ENCODE measurements around the gene PARD3B. TPM values are rescaled to one million over a fixed set of nuclear protein-coding genes. Genes with fewer than 3 reads are reported as not detected.

Gene PARD3B
- total and polyA plus RNA-seq, 2 donors (not counting 1 experiment from before 2014, with no cell fraction given) = 7.4 to 20.6 TPM

GRCh38 chr2:205199165-205199850 lies 654.0 kb downstream of the PARD3B start:
- no peaks in the 10 kb centered on the region for H3K4me1 ChIP-seq (ENCODE audit: control insufficient read depth, extremely low read depth, insufficient read depth, low read length)
- no peaks in the 10 kb centered on the region for H3K36me3 ChIP-seq (ENCODE audit: control insufficient read depth, insufficient read depth, low read length)
- no peaks in the 10 kb centered on the region for H3K79me2 ChIP-seq (ENCODE audit: control insufficient read depth, insufficient read depth, low read length)
- H3K27me3 ChIP-seq (ENCODE audit: control insufficient read depth, insufficient read depth, low read length) = no peaks in the 10 kb centered on the region
- no peak overlapping the region for H3K9ac ChIP-seq (ENCODE audit: insufficient read depth, low read length)
- H2AFZ ChIP-seq (ENCODE audit: low read length) = no peak overlapping the region
- no peak overlapping the region for H3K4me3 ChIP-seq (replicated peaks in 1 of 4; ENCODE audit: control extremely low read depth in 1 of 4, insufficient read depth in 1 of 4, low read depth in 3 of 4, low read length in 4 of 4)
- TF ChIP-seq CTCF (conservative IDR thresholded peaks at IDR 0.05 in 1 of 2, IDR thresholded peaks at IDR 0.05 in 1 of 2; ENCODE audit: low read depth in 1 of 2, low read length in 2 of 2) = no peak
- no peaks in the 10 kb centered on the region for H4K20me1 ChIP-seq (ENCODE audit: control insufficient read depth, extremely low read depth, insufficient read depth, low read length)
- no peaks in the 10 kb centered on the region for H3K9me3 ChIP-seq (ENCODE audit: control insufficient read depth, insufficient read depth, low read depth, low read length)
- no peak for DNase-seq (ENCODE audit: low read depth in 2 of 2)
- H3K4me2 ChIP-seq (ENCODE audit: extremely low read depth, insufficient read depth, low read length) = no peak overlapping the region
- H3K27ac ChIP-seq (ENCODE audit: insufficient read depth, low read length) = no peak overlapping the region

GRCh38 chr2:205210494-205210893 lies 665.2 kb downstream of the PARD3B start:
- H3K4me3 ChIP-seq (replicated peaks in 1 of 4; ENCODE audit: control extremely low read depth in 1 of 4, insufficient read depth in 1 of 4, low read depth in 3 of 4, low read length in 4 of 4) = no peak overlapping the region

GRCh38 chr2:205212357-205212756 lies 667.1 kb downstream of the PARD3B start:
- no peak for DNase-seq (ENCODE audit: low read depth in 2 of 2)
- no peak overlapping the region for H3K27ac ChIP-seq (ENCODE audit: insufficient read depth, low read length)
- H3K27me3 ChIP-seq (ENCODE audit: control insufficient read depth, insufficient read depth, low read length) = no peaks in the 10 kb centered on the region
- H2AFZ ChIP-seq (ENCODE audit: low read length) = no peak overlapping the region
- no peaks in the 10 kb centered on the region for H3K4me1 ChIP-seq (ENCODE audit: control insufficient read depth, extremely low read depth, insufficient read depth, low read length)
- H3K36me3 ChIP-seq (ENCODE audit: control insufficient read depth, insufficient read depth, low read length) = no peaks in the 10 kb centered on the region
- H3K4me2 ChIP-seq (ENCODE audit: extremely low read depth, insufficient read depth, low read length) = no peak overlapping the region
- no peak overlapping the region for H3K4me3 ChIP-seq (replicated peaks in 1 of 4; ENCODE audit: control extremely low read depth in 1 of 4, insufficient read depth in 1 of 4, low read depth in 3 of 4, low read length in 4 of 4)
- no peaks in the 10 kb centered on the region for H4K20me1 ChIP-seq (ENCODE audit: control insufficient read depth, extremely low read depth, insufficient read depth, low read length)
- no peaks in the 10 kb centered on the region for H3K9me3 ChIP-seq (ENCODE audit: control insufficient read depth, insufficient read depth, low read depth, low read length)
- TF ChIP-seq EZH2 (IDR thresholded peaks at IDR 0.05; ENCODE audit: low read length, missing control alignments) (no peak), CTCF (conservative IDR thresholded peaks at IDR 0.05 in 1 of 2, IDR thresholded peaks at IDR 0.05 in 1 of 2; ENCODE audit: low read depth in 1 of 2, low read length in 2 of 2) (no peak)
- no peaks in the 10 kb centered on the region for H3K79me2 ChIP-seq (ENCODE audit: control insufficient read depth, insufficient read depth, low read length)
- H3K9ac ChIP-seq (ENCODE audit: insufficient read depth, low read length) = no peak overlapping the region

More at GRCh38 chr2:205210494-205210893, 665.2 kb downstream of the PARD3B start:
- no peak overlapping the region for H3K27ac ChIP-seq (ENCODE audit: insufficient read depth, low read length)
- no peaks in the 10 kb centered on the region for H3K9me3 ChIP-seq (ENCODE audit: control insufficient read depth, insufficient read depth, low read depth, low read length)
- no peak overlapping the region for H3K4me2 ChIP-seq (ENCODE audit: extremely low read depth, insufficient read depth, low read length)
- H2AFZ ChIP-seq (ENCODE audit: low read length) = no peak overlapping the region
- TF ChIP-seq EZH2 (IDR thresholded peaks at IDR 0.05; ENCODE audit: low read length, missing control alignments) = no peak
- no peak for TF ChIP-seq CTCF (conservative IDR thresholded peaks at IDR 0.05 in 1 of 2, IDR thresholded peaks at IDR 0.05 in 1 of 2; ENCODE audit: low read depth in 1 of 2, low read length in 2 of 2)
- H4K20me1 ChIP-seq (ENCODE audit: control insufficient read depth, extremely low read depth, insufficient read depth, low read length) = no peaks in the 10 kb centered on the region
- no peaks in the 10 kb centered on the region for H3K36me3 ChIP-seq (ENCODE audit: control insufficient read depth, insufficient read depth, low read length)
- no peak for DNase-seq (ENCODE audit: low read depth in 2 of 2)
- no peak overlapping the region for H3K9ac ChIP-seq (ENCODE audit: insufficient read depth, low read length)
- no peaks in the 10 kb centered on the region for H3K4me1 ChIP-seq (ENCODE audit: control insufficient read depth, extremely low read depth, insufficient read depth, low read length)
- no peaks in the 10 kb centered on the region for H3K79me2 ChIP-seq (ENCODE audit: control insufficient read depth, insufficient read depth, low read length)
- H3K27me3 ChIP-seq (ENCODE audit: control insufficient read depth, insufficient read depth, low read length) = no peaks in the 10 kb centered on the region

Measured in fibroblast of lung (primary cell).